ENCODE data around the gene ADAR. TPM values are rescaled to one million over a fixed set of nuclear protein-coding genes. Genes with fewer than 3 reads are reported as not detected.

ADAR gene
- total RNA-seq, 2 donors from 2014 or later: 54.0 to 103 TPM

- Histone ChIP-seq H3K4me3 (no peak overlapping the region), H3K9me3 (no peaks in the 10 kb centered on the region), H3K27ac (peak overlapping the region in 1 of 4 donors; percentile 14), H3K36me3 (replicated peaks in 1 of 2; ENCODE audit: insufficient read depth in 1 of 2, low read depth in 2 of 2) (peaks cover 27 to 52% of the 10 kb centered on the region in 2 donors), H3K27me3 (no peaks in the 10 kb centered on the region), H3K4me1 (peaks cover 47% of the 10 kb centered on the region)
- intact Hi-C loops (cut with DNase I): no loop called here
- 86 to 88% methylated on average over 1 to 4 of the region's 4 CpGs for WGBS, 2 donors
- TF ChIP-seq POLR2A (IDR thresholded peaks at IDR 0.05) (no peak), CTCF (IDR thresholded peaks at IDR 0.05) (no peak)
- ATAC-seq (no peak), DNase-seq (no peak)
Measured at GRCh38 chr1:154551474-154551873, 56.5 kb downstream of the ADAR start.

GRCh38 chr1:154550657-154551056, 57.3 kb downstream of the ADAR start:
- no peaks in the 10 kb centered on the region for H3K27me3 ChIP-seq
- intact Hi-C loops (cut with DNase I): no loop called here
- no peak for ATAC-seq

GRCh38 chr1:154550070-154550469, 57.9 kb downstream of the ADAR start:
- DNase-seq: no peak
- Histone ChIP-seq H3K36me3 (replicated peaks in 1 of 2; ENCODE audit: insufficient read depth in 1 of 2, low read depth in 2 of 2) (peaks cover 23 to 47% of the 10 kb centered on the region in 2 donors), H3K4me3 (no peak overlapping the region)

More at GRCh38 chr1:154550657-154551056, 57.3 kb downstream of the ADAR start:
- TF ChIP-seq POLR2A (IDR thresholded peaks at IDR 0.05): no peak
- no peak for TF ChIP-seq CTCF (IDR thresholded peaks at IDR 0.05)
- Histone ChIP-seq H3K4me3 (no peak overlapping the region), H3K4me1 (peaks cover 40% of the 10 kb centered on the region), H3K27ac (no peak overlapping the region), H3K9me3 (no peaks in the 10 kb centered on the region), H3K36me3 (replicated peaks in 1 of 2; ENCODE audit: insufficient read depth in 1 of 2, low read depth in 2 of 2) (peaks cover 27 to 52% of the 10 kb centered on the region in 2 donors)
- no peak for DNase-seq
- 63 to 71% methylated on average over 6 of the region's 6 CpGs for WGBS, 2 donors

GRCh38 chr1:154549202-154549770, 58.7 kb downstream of the ADAR start:
- peak overlapping the region in 2 of 4 donors; percentile 69 to 84 for H3K27ac ChIP-seq
- no peak for ATAC-seq
- H3K27me3 ChIP-seq: no peaks in the 10 kb centered on the region
- TF ChIP-seq CTCF (IDR thresholded peaks at IDR 0.05): no peak
- TF ChIP-seq POLR2A (IDR thresholded peaks at IDR 0.05): no peak
- DNase-seq: no peak
- peaks cover 38% of the 10 kb centered on the region for H3K4me1 ChIP-seq
- H3K36me3 ChIP-seq (replicated peaks in 1 of 2; ENCODE audit: insufficient read depth in 1 of 2, low read depth in 2 of 2): peaks cover 15 to 39% of the 10 kb centered on the region in 2 donors
- intact Hi-C loops (cut with DNase I): loop anchor here (10.0 kb wide), 1 partner anchor 74 kb away; no protein-coding TSS in a partner anchor
- no peaks in the 10 kb centered on the region for H3K9me3 ChIP-seq
- H3K4me3 ChIP-seq: no peak overlapping the region
- WGBS, 2 donors: 72 to 73% methylated on average over 3 of the region's 3 CpGs

More at GRCh38 chr1:154550070-154550469, 57.9 kb downstream of the ADAR start:
- Histone ChIP-seq H3K4me1 (peaks cover 38% of the 10 kb centered on the region), H3K9me3 (no peaks in the 10 kb centered on the region), H3K27ac (no peak overlapping the region), H3K27me3 (no peaks in the 10 kb centered on the region)
- no peak for ATAC-seq
- 60 to 74% methylated on average over 5 of the region's 5 CpGs for WGBS, 2 donors
- TF ChIP-seq POLR2A (IDR thresholded peaks at IDR 0.05) (no peak), CTCF (IDR thresholded peaks at IDR 0.05) (no peak)
- intact Hi-C loops (cut with DNase I): no loop called here

- Histone ChIP-seq H3K4me1 (peaks cover 38% of the 10 kb centered on the region), H3K27ac (peak overlapping the region in 3 of 4 donors; percentile 59 to 84 (median 69)), H3K36me3 (replicated peaks in 1 of 2; ENCODE audit: insufficient read depth in 1 of 2, low read depth in 2 of 2) (peaks cover 8 to 29% of the 10 kb centered on the region in 2 donors), H3K4me3 (no peak overlapping the region), H3K27me3 (no peaks in the 10 kb centered on the region), H3K9me3 (no peaks in the 10 kb centered on the region)
- intact Hi-C loops (cut with DNase I): loop anchor here (10.0 kb wide), 1 partner anchor 73 kb away; no protein-coding TSS in a partner anchor
- ATAC-seq (peak; percentile 85), DNase-seq (peak; percentile 67 to 86 (median 82))
- 0 to 6% methylated on average over 1 of the region's 1 CpG for WGBS, 2 donors
- TF ChIP-seq POLR2A (IDR thresholded peaks at IDR 0.05): no peak
- no peak for TF ChIP-seq CTCF (IDR thresholded peaks at IDR 0.05)
Measured at GRCh38 chr1:154548028-154548427, 60.0 kb downstream of the ADAR start.
